HepG2 (cell line): ENCODE results near the gene AARS2.

ENCODE experiments used
- BRCA1 ChIP-seq: sonication (generic); formaldehyde crosslinking; IDR thresholded peaks from 2 replicates; pipeline ENCODE4 v1.4.0; 2020; ENCODE audit warnings: missing genetic modification reagents
- CENPT ChIP-seq: sonication (generic); formaldehyde crosslinking; IDR thresholded peaks from 2 replicates; pipeline ENCODE4 v1.8.0; 2022; ENCODE audit warnings: low read depth, mild to moderate bottlenecking, moderate library complexity, missing genetic modification reagents
- CTCF ChIP-seq: sonication (generic); formaldehyde crosslinking; IDR thresholded peaks from 2 replicates; pipeline ENCODE4 v1.5.0; 2020; ENCODE audit warnings: mild to moderate bottlenecking, missing genetic modification reagents, moderate library complexity
- LCORL ChIP-seq, 2 experiments: fragments of 450-650 bp in 1 of 2; sonication (generic) in 1 of 2; formaldehyde crosslinking in 1 of 2; IDR thresholded peaks; 2 replicates each; pipeline versions ENCODE4 v1.5.0 to v1.6.1; 2017 to 2020; ENCODE audit warnings: antibody characterized with exemption in 1 of 2, missing genetic modification reagents in 1 of 2
- MAZ ChIP-seq, 2 experiments: sonication (generic) in 1 of 2; formaldehyde crosslinking in 1 of 2; IDR thresholded peaks; 2 replicates each; pipeline versions ENCODE4 v1.5.0 to v1.6.1; 2012 to 2020; ENCODE audit warnings: low read depth in 2 of 2, mild to moderate bottlenecking in 2 of 2, borderline replicate concordance in 1 of 2, improper control_type of control experiment in 1 of 2, low read length in 1 of 2, missing genetic modification reagents in 1 of 2, moderate library complexity in 1 of 2
- MLLT10 ChIP-seq: sonication (generic); formaldehyde crosslinking; IDR thresholded peaks from 2 replicates; pipeline ENCODE4 v1.4.0; 2020; ENCODE audit warnings: missing genetic modification reagents
- NBN ChIP-seq: fragments of 450-650 bp; conservative IDR thresholded peaks from 2 replicates; pipeline ENCODE4 v1.6.1; 2017
- NR1H2 ChIP-seq: sonication (generic); formaldehyde crosslinking; IDR thresholded peaks from 2 replicates; pipeline ENCODE4 v1.8.1; 2022; ENCODE audit warnings: low read depth, missing genetic modification reagents, borderline replicate concordance
- POLR2AphosphoS2 ChIP-seq: IDR thresholded peaks from 2 replicates; pipeline ENCODE4 v1.6.1; 2011; ENCODE audit warnings: low read depth, low read length, improper control_type of control experiment
- RAD21 ChIP-seq: fragments of 450-650 bp; formaldehyde crosslinking; IDR thresholded peaks from 2 replicates; pipeline ENCODE4 v1.5.0; 2020; ENCODE audit warnings: mild to moderate bottlenecking
- REPIN1 ChIP-seq: sonication (generic); formaldehyde crosslinking; IDR thresholded peaks from 2 replicates; pipeline ENCODE4 v1.8.0; 2022; ENCODE audit warnings: missing genetic modification reagents, low read depth, mild to moderate bottlenecking, borderline replicate concordance
- ZBTB42 ChIP-seq: sonication (generic); formaldehyde crosslinking; IDR thresholded peaks from 2 replicates; pipeline ENCODE4 v1.5.0; 2020; ENCODE audit warnings: mild to moderate bottlenecking, missing genetic modification reagents
- ZKSCAN5 ChIP-seq: sonication (generic); formaldehyde crosslinking; IDR thresholded peaks from 2 replicates; pipeline ENCODE4 v1.5.1; 2020; ENCODE audit warnings: mild to moderate bottlenecking, missing genetic modification reagents
- ZNF563 ChIP-seq: sonication (generic); formaldehyde crosslinking; IDR thresholded peaks from 2 replicates; pipeline ENCODE4 v1.8.0; 2022; ENCODE audit warnings: mild to moderate bottlenecking, moderate library complexity, missing genetic modification reagents

- TF ChIP-seq ZKSCAN5 (CRISPR knock-in tag) (no peak), NBN (no peak), CTCF (CRISPR knock-in tag) (no peak), POLR2AphosphoS2 (no peak), MLLT10 (CRISPR knock-in tag) (no peak), REPIN1 (CRISPR knock-in tag) (no peak), CENPT (CRISPR knock-in tag) (no peak), NR1H2 (CRISPR knock-in tag) (no peak), MAZ (IDR thresholded peaks at IDR 0.05; ENCODE audit: borderline replicate concordance, low read depth, low read length) (no peak), MAZ (CRISPR knock-in tag; IDR thresholded peaks at IDR 0.05; ENCODE audit: low read depth) (no peak), ZNF563 (CRISPR knock-in tag) (no peak), BRCA1 (CRISPR knock-in tag) (no peak), RAD21 (CRISPR knock-in tag) (no peak), LCORL (IDR thresholded peaks at IDR 0.05) (no peak), LCORL (CRISPR knock-in tag; IDR thresholded peaks at IDR 0.05) (no peak), ZBTB42 (no peak)
Observed at GRCh38 chr6:44278774-44279697, 34.1 kb downstream of the AARS2 start.
